A673 (cell line): Measurements from ENCODE around the gene SPATS2L.

Source experiments
- CTCF ChIP-seq: fragments of 300-800, 200-600 bp; sonication (generic); conservative IDR thresholded peaks from 2 replicates; pipeline ENCODE4 v1.5.1; 2017; ENCODE audit warnings: low read depth, mild to moderate bottlenecking, antibody characterized with exemption, low read length, moderate library complexity, mixed read lengths
- EZH2 ChIP-seq: fragments of 200-600 bp; sonication (generic); IDR thresholded peaks from 2 replicates; pipeline ENCODE4 v1.6.1; 2017; ENCODE audit warnings: borderline replicate concordance, low read depth, mild to moderate bottlenecking, mixed read lengths, antibody characterized with exemption, low read length; ENCODE audit not compliant: poor library complexity, severe bottlenecking

- TF ChIP-seq CTCF (no peak), EZH2 (no peak)
Observed at GRCh38 chr2:200380091-200380561, 73.6 kb downstream of the SPATS2L start.
